K562 (cell line): ENCODE results near the gene CERS6. TPM values are rescaled to one million over a fixed set of nuclear protein-coding genes. Genes with fewer than 3 reads are reported as not detected.

Experiments used
- ADNP ChIP-seq: fragments of 200-800 bp; sonication (Bioruptor generic); IDR thresholded peaks from 2 replicates; pipeline ENCODE4 v1.6.1; 2016; ENCODE audit warnings: missing genetic modification characterization, missing compliant biosample characterization
- EP300 ChIP-seq: IDR thresholded peaks from 2 replicates; pipeline ENCODE4 v1.6.1; 2012; ENCODE audit warnings: low read length, improper control_type of control experiment
- FOSL1 ChIP-seq: fragments of 200-800 bp; sonication (Bioruptor generic); conservative IDR thresholded peaks from 2 replicates; pipeline ENCODE4 v1.6.1; 2016; ENCODE audit warnings: missing genetic modification characterization, missing compliant biosample characterization
- FOXP1 ChIP-seq: sonication (generic); formaldehyde crosslinking; IDR thresholded peaks from 2 replicates; pipeline ENCODE4 v1.8.0; 2022; ENCODE audit warnings: mild to moderate bottlenecking, missing genetic modification reagents
- KDM1A ChIP-seq, 2 experiments: fragments of 450-650 bp; IDR thresholded peaks; 2 replicates each; pipeline ENCODE4 v1.6.1; 2016; ENCODE audit warnings: mild to moderate bottlenecking in 2 of 2
- NEUROD1 ChIP-seq: fragments of 150-350 bp; IDR thresholded peaks from 2 replicates; pipeline ENCODE4 v1.6.1; 2014; ENCODE audit warnings: borderline replicate concordance, low read length, low read depth; ENCODE audit not compliant: partially characterized antibody
- REST ChIP-seq, 2 experiments: fragments of 450-650 bp; formaldehyde crosslinking in 1 of 2; IDR thresholded peaks; 2 replicates each; pipeline versions ENCODE4 v1.4.0 to v1.6.1; 2014 to 2020; ENCODE audit warnings: mild to moderate bottlenecking in 2 of 2, borderline replicate concordance in 1 of 2, low read depth in 1 of 2
- U2AF1 ChIP-seq: fragments of 200-400 bp; formaldehyde crosslinking; optimal IDR thresholded peaks from 2 replicates; pipeline ENCODE3; 2017; ENCODE audit warnings: mild to moderate bottlenecking, low read depth, low read length, moderate library complexity
- ZBTB17 ChIP-seq: fragments of 450-650 bp; formaldehyde crosslinking; IDR thresholded peaks from 2 replicates; pipeline ENCODE4 v1.4.0; 2020; ENCODE audit warnings: mild to moderate bottlenecking
- ZNF584 ChIP-seq: fragments of 200-800 bp; sonication (Bioruptor generic); IDR thresholded peaks from 2 replicates; pipeline ENCODE4 v1.6.1; 2016; ENCODE audit warnings: low read depth, mild to moderate bottlenecking, missing genetic modification characterization, missing compliant biosample characterization
- ZNF592 ChIP-seq: fragments of 450-650 bp; IDR thresholded peaks from 2 replicates; pipeline ENCODE4 v1.6.1; 2017; ENCODE audit warnings: antibody characterized with exemption, mild to moderate bottlenecking
- polyA plus RNA-seq, 8 experiments: library from polyadenylated mRNA; depleted of rRNA in 4 of 8; stranded (reverse) in 5 of 8; unstranded in 3 of 8; fragments of >200 nt; fragmentation: Nextera tagmentation in 2 of 8; fragmentation: Illumina TruSeq in 1 of 8; extraction: Ambion mirVana in 2 of 8; extraction: Trizol in 1 of 8; gene quantifications; 2 replicates each; pipeline versions ENCODE4 v1.2.1 to v1.2.3, GENCODE V29; 2011 to 2014; ENCODE audit warnings: inconsistent platforms in 1 of 8, missing spikeins in 1 of 8
- total RNA-seq, 7 experiments: library from RNA; depleted of rRNA in 6 of 7; stranded (reverse); fragments of >200 nt in 6 of 7; fragmentation: Illumina TruSeq in 2 of 7; extraction: Trizol in 2 of 7; gene quantifications; 2 replicates each; pipeline versions ENCODE4 v1.2.1 to v1.2.3, GENCODE V29; 2011 to 2021; ENCODE audit warnings: low replicate concordance in 1 of 7

CERS6 gene
- total and polyA plus RNA-seq, 9 of the 15 experiments (the other 6 are each of a cell fraction or from before 2014, with no cell fraction given), result 1.6 to 13.6 (median 11.4) TPM

GRCh38 chr2:168713325-168713724 lies 257.3 kb downstream of the CERS6 start (continued):
- TF ChIP-seq REST (IDR thresholded peaks at IDR 0.05; ENCODE audit: borderline replicate concordance) (no peak), REST (CRISPR knock-in tag; IDR thresholded peaks at IDR 0.05; ENCODE audit: low read depth) (no peak), KDM1A (IDR thresholded peaks at IDR 0.05) (no peak), FOSL1 (tag) (peak; percentile 88), EP300 (peak; percentile 81), FOXP1 (CRISPR knock-in tag) (no peak), ZNF592 (no peak), U2AF1 (no peak), ZNF584 (CRISPR knock-in tag) (0 out of 2 replicates have a peak, but pooled peaks have one; percentile 41), ZBTB17 (CRISPR knock-in tag) (no peak), NEUROD1 (no peak), ADNP (tag) (peak; percentile 67)
